ENCODE data around the gene DOCK2.

The DOCK2 gene

GRCh38 chr5:169956756-169957155, 319.7 kb downstream of the DOCK2 start:
- no peak overlapping the region for H3K4me3 ChIP-seq (ENCODE audit: low read depth, low read length)
- no peak for TF ChIP-seq CTCF (IDR thresholded peaks at IDR 0.05; ENCODE audit: low read depth, low read length)

- TF ChIP-seq CTCF (IDR thresholded peaks at IDR 0.05; ENCODE audit: low read depth, low read length), result no peak
- H3K4me3 ChIP-seq (ENCODE audit: low read depth, low read length), result no peak overlapping the region
These were observed 321.2 kb downstream of the DOCK2 start for GRCh38 chr5:169958278-169958677.

- no peak overlapping the region for H3K4me3 ChIP-seq (ENCODE audit: low read depth, low read length)
- TF ChIP-seq CTCF (IDR thresholded peaks at IDR 0.05; ENCODE audit: low read depth, low read length), result no peak
These were observed 323.6 kb downstream of the DOCK2 start for GRCh38 chr5:169960659-169961058.

- H3K4me3 ChIP-seq (ENCODE audit: low read depth, low read length), result no peak overlapping the region
- no peak for TF ChIP-seq CTCF (IDR thresholded peaks at IDR 0.05; ENCODE audit: low read depth, low read length)
These were observed 327.2 kb downstream of the DOCK2 start for GRCh38 chr5:169964246-169964645.

GRCh38 chr5:169970339-169970738, 333.3 kb downstream of the DOCK2 start:
- TF ChIP-seq CTCF (IDR thresholded peaks at IDR 0.05; ENCODE audit: low read depth, low read length), result no peak
- H3K4me3 ChIP-seq (ENCODE audit: low read depth, low read length), result no peak overlapping the region

GRCh38 chr5:169970911-169971765, 334.1 kb downstream of the DOCK2 start:
- TF ChIP-seq CTCF (IDR thresholded peaks at IDR 0.05; ENCODE audit: low read depth, low read length), result no peak
- H3K4me3 ChIP-seq (ENCODE audit: low read depth, low read length), result no peak overlapping the region

GRCh38 chr5:169971780-169972179, 334.7 kb downstream of the DOCK2 start:
- no peak overlapping the region for H3K4me3 ChIP-seq (ENCODE audit: low read depth, low read length)
- TF ChIP-seq CTCF (IDR thresholded peaks at IDR 0.05; ENCODE audit: low read depth, low read length), result no peak
